K562 (cell line): ENCODE data around the gene TRIP6. TPM values are rescaled to one million over a fixed set of nuclear protein-coding genes. Genes with fewer than 3 reads are reported as not detected.

Experiments used
- ARID4B ChIP-seq: sonication (generic); formaldehyde crosslinking; IDR thresholded peaks from 2 replicates; pipeline ENCODE4 v1.8.0; 2022; ENCODE audit warnings: mild to moderate bottlenecking, missing genetic modification reagents
- CTCFL ChIP-seq: IDR thresholded peaks from 2 replicates; pipeline ENCODE4 v1.6.1; 2011; ENCODE audit warnings: borderline replicate concordance, low read depth, mild to moderate bottlenecking, moderate library complexity, low read length; ENCODE audit not compliant: insufficient read depth, poor library complexity, severe bottlenecking
- DMBX1 ChIP-seq: fragments of 250-450 bp; sonication (Bioruptor Pico); IDR thresholded peaks from 2 replicates; pipeline ENCODE4 v1.8.0; 2022; ENCODE audit warnings: inconsistent platforms, mild to moderate bottlenecking, moderate library complexity, borderline replicate concordance
- E2F1 ChIP-seq: sonication (generic); formaldehyde crosslinking; IDR thresholded peaks from 2 replicates; pipeline ENCODE4 v1.8.1; 2023; ENCODE audit warnings: mild to moderate bottlenecking, missing genetic modification reagents, moderate library complexity
- ERF ChIP-seq: fragments of 450-650 bp; formaldehyde crosslinking; IDR thresholded peaks from 2 replicates; pipeline ENCODE4 v1.4.0; 2020; ENCODE audit warnings: mild to moderate bottlenecking, mixed read lengths
- FOXK2 ChIP-seq, 2 experiments: fragments of 450-650 bp; IDR thresholded peaks in 1 of 2; conservative IDR thresholded peaks in 1 of 2; 2 replicates each; pipeline ENCODE4 v1.6.1; 2016; ENCODE audit warnings: low read depth in 2 of 2, mild to moderate bottlenecking in 1 of 2
- GTF2E2 ChIP-seq: fragments of 200-800 bp; sonication (Bioruptor generic); IDR thresholded peaks from 2 replicates; pipeline ENCODE4 v1.6.1; 2016; ENCODE audit warnings: missing genetic modification characterization, missing compliant biosample characterization
- GTF2F1 ChIP-seq: IDR thresholded peaks from 2 replicates; pipeline ENCODE4 v1.6.1; 2011; ENCODE audit warnings: low read depth, low read length, improper control_type of control experiment
- HNRNPUL1 ChIP-seq: fragments of 200-400 bp; formaldehyde crosslinking; IDR thresholded peaks from 2 replicates; pipeline ENCODE4 v1.6.1; 2017; ENCODE audit warnings: low read length
- KLF10 ChIP-seq: fragments of 250-450 bp; sonication (Bioruptor Pico); IDR thresholded peaks from 2 replicates; pipeline ENCODE4 v1.6.1; 2021; ENCODE audit warnings: matching md5 sums
- MCM5 ChIP-seq: fragments of 450-650 bp; IDR thresholded peaks from 2 replicates; pipeline ENCODE4 v1.6.1; 2016; ENCODE audit warnings: low read depth
- RUNX1 ChIP-seq: sonication (generic); IDR thresholded peaks from 2 replicates; pipeline ENCODE4 v1.6.1; 2016; ENCODE audit warnings: antibody characterized with exemption, low read depth
- THAP7 ChIP-seq: fragments of 250-450 bp; sonication (Bioruptor Pico); IDR thresholded peaks from 2 replicates; pipeline ENCODE4 v1.5.0; 2021
- ZNF277 ChIP-seq: fragments of 250-450 bp; sonication (Bioruptor Pico); IDR thresholded peaks from 2 replicates; pipeline ENCODE4 v1.8.0; 2022; ENCODE audit warnings: inconsistent platforms, mild to moderate bottlenecking, moderate library complexity, borderline replicate concordance
- ZNF436 ChIP-seq: fragments of 250-450, 450-650 bp; sonication (Bioruptor Pico); formaldehyde crosslinking; IDR thresholded peaks from 2 replicates; pipeline ENCODE4 v1.7.0; 2020; ENCODE audit warnings: mild to moderate bottlenecking
- ZNF639 ChIP-seq, 2 experiments: fragments of 200-800 bp in 1 of 2; sonication (Bioruptor generic) in 1 of 2; sonication (generic) in 1 of 2; formaldehyde crosslinking in 1 of 2; IDR thresholded peaks in 1 of 2; conservative IDR thresholded peaks in 1 of 2; 2 replicates each; pipeline versions ENCODE4 v1.5.0 to v1.6.1; 2016 to 2020; ENCODE audit warnings: missing compliant biosample characterization in 1 of 2, missing genetic modification characterization in 1 of 2, missing genetic modification reagents in 1 of 2
- polyA plus RNA-seq, 8 experiments: library from polyadenylated mRNA; depleted of rRNA in 4 of 8; stranded (reverse) in 5 of 8; unstranded in 3 of 8; fragments of >200 nt; fragmentation: Nextera tagmentation in 2 of 8; fragmentation: Illumina TruSeq in 1 of 8; extraction: Ambion mirVana in 2 of 8; extraction: Trizol in 1 of 8; gene quantifications; 2 replicates each; pipeline versions ENCODE4 v1.2.1 to v1.2.3, GENCODE V29; 2011 to 2014; ENCODE audit warnings: inconsistent platforms in 1 of 8, missing spikeins in 1 of 8
- total RNA-seq, 7 experiments: library from RNA; depleted of rRNA in 6 of 7; stranded (reverse); fragments of >200 nt in 6 of 7; fragmentation: Illumina TruSeq in 2 of 7; extraction: Trizol in 2 of 7; gene quantifications; 2 replicates each; pipeline versions ENCODE4 v1.2.1 to v1.2.3, GENCODE V29; 2011 to 2021; ENCODE audit warnings: low replicate concordance in 1 of 7

Gene TRIP6
- total and polyA plus RNA-seq, 9 of the 15 experiments (the other 6 are each of a cell fraction or from before 2014, with no cell fraction given): 5.9 to 141 (median 54.0) TPM

- no peak for TF ChIP-seq ZNF277
- TF ChIP-seq ZNF639 (CRISPR knock-in tag; conservative IDR thresholded peaks at IDR 0.05 in 1 of 2, IDR thresholded peaks at IDR 0.05 in 1 of 2): peak in 1 of 2 experiments; percentile 56; a peak in 1 of 4 replicates
- no peak for TF ChIP-seq KLF10
- no peak for TF ChIP-seq ZNF436 (CRISPR knock-in tag)
- no peak for TF ChIP-seq ERF (CRISPR knock-in tag)
- no peak for TF ChIP-seq E2F1
- no peak for TF ChIP-seq MCM5
- no peak for TF ChIP-seq ARID4B (CRISPR knock-in tag)
- TF ChIP-seq RUNX1: peak; percentile 58; the same call in 1 of the 2 replicates
- TF ChIP-seq GTF2F1: no peak
- no peak for TF ChIP-seq THAP7 (CRISPR knock-in tag)
- no peak; a peak in 1 of 4 replicates for TF ChIP-seq FOXK2 (conservative IDR thresholded peaks at IDR 0.05 in 1 of 2, IDR thresholded peaks at IDR 0.05 in 1 of 2; ENCODE audit: low read depth in 2 of 2)
- no peak for TF ChIP-seq CTCFL
- TF ChIP-seq DMBX1 (CRISPR knock-in tag): no peak
- TF ChIP-seq GTF2E2 (tag): no peak
- no peak for TF ChIP-seq HNRNPUL1
These were observed 38.0 kb upstream of the TRIP6 start (continued) for GRCh38 chr7:100829150-100829716.
